Pancreas (tissue), 10 donors: ENCODE data around the gene RASAL3. TPM values are rescaled to one million over a fixed set of nuclear protein-coding genes. Genes with fewer than 3 reads are reported as not detected.

Experiments used
- ATAC-seq, 4 donors: fragments of 200-7000 bp; cut with Tn5 transposase; one replicate each; pipeline versions ENCODE4 v1.8.0 to v1.9.1; 2020; ENCODE audit warnings: mild to moderate bottlenecking in 4 of 4, moderate library complexity in 4 of 4
- DNase-seq, 6 donors: peaks; one replicate each; pipeline ENCODE4 v3.0.0-alpha.2; 2020
- FAIRE-seq: peaks from 2 replicates; lab custom pipeline; 2012; peaks lifted over from hg19 to GRCh38; lab: Jason Lieb, UNC
- H3K27ac ChIP-seq, 4 donors: fragments of 200-600 bp; sonication (generic); 1 replicate in 3 of 4; 2 replicates in 1 of 4; pipeline versions ENCODE4 v1.5.0 to v1.8.0; 2020
- H3K27me3 ChIP-seq, 4 donors: fragments of 200-600 bp; one replicate each; pipeline ENCODE4 v1.8.0; 2021
- H3K36me3 ChIP-seq, 3 donors: fragments of 200-600 bp; sonication (generic) in 1 of 3; one replicate each; pipeline versions ENCODE4 v1.5.0 to v1.8.0; 2020 to 2021
- H3K4me1 ChIP-seq, 3 donors: fragments of 200-600 bp; one replicate each; pipeline ENCODE4 v1.8.0; 2021
- H3K4me3 ChIP-seq, 4 donors: fragments of 200-600 bp; sonication (generic) in 2 of 4; one replicate each; pipeline versions ENCODE4 v1.5.0 to v1.8.0; 2020 to 2021
- H3K9me3 ChIP-seq, 4 donors: fragments of 200-600 bp; one replicate each; pipeline ENCODE4 v1.8.0; 2021
- CTCF ChIP-seq, 4 donors: fragments of 200-600 bp; sonication (generic) in 3 of 4; IDR thresholded peaks; one replicate each; pipeline versions ENCODE4 v1.5.0 to v1.8.0; 2021; ENCODE audit warnings: antibody characterized with exemption in 4 of 4
- WGBS, 2 donors: extraction: QIAGEN DNeasy Blood & Tissue Kit; methylation state at CpG; one replicate each; pipeline ENCODE4 v1.1.7; 2013; 5-methylcytosine and 5-hydroxymethylcytosine counted together
- intact Hi-C, 3 donors: fragments of 100-400 bp; cut with DNase I; formaldehyde crosslinking; loops; one replicate each; pipeline versions ENCODE4 v1.11.1 to v1.14.2; 2022
- polyA plus RNA-seq, 2 donors: library from polyadenylated mRNA; stranded (reverse); fragments of 200-250 nt; gene quantifications; one replicate each; pipeline ENCODE4 v1.2.3, GENCODE V29; 2013
- total RNA-seq, 6 donors: library from RNA; stranded (reverse); fragmentation: NEBNext Ultra II Directional in 4 of 6; extraction: Animal tissue kit (Norgen Biotek cat#: 25700) in 4 of 6; gene quantifications; one replicate each; pipeline versions ENCODE4 v1.2.1 to v1.2.4, GENCODE V29; 2021 to 2023
- donor health status: healthy with polysubstance abuse.
- donor health status: DM: no; HTN: no; CAD: no; lungs with moderate emphysema.
- donor health status: DM: no; HTN: no; CAD: no.
- donor health status: control.
- donor health status: control.
- donor health status: Bipolar disorder and iron deficiency.
- donor health status: DM: yes; HTN: yes; CAD: no.
- donor health status: DM: no; HTN: no; CAD: no.
- donor health status: DM: no; HTN: no; CAD: no.
- donor health status: DM: yes; HTN: yes; CAD: no.

The RASAL3 gene
- total and polyA plus RNA-seq, 8 donors: 0.83 to 7.5 (median 1.7) TPM

- FAIRE-seq (no peak), ATAC-seq (peak in 3 of 4 donors; percentile 4 to 51 (median 8)), DNase-seq (peak in 3 of 6 donors; percentile 37 to 74 (median 44))
- peak overlapping the region in 1 of 4 donors; percentile 39 for H3K4me3 ChIP-seq
- H3K9me3 ChIP-seq: no peaks in the 10 kb centered on the region
- no peak overlapping the region for H3K27ac ChIP-seq
- H3K27me3 ChIP-seq: peaks cover 0 to 12% (median 0%) of the 10 kb centered on the region in 4 donors
- WGBS, 2 donors: 7 to 10% methylated on average over 80 to 86 of the region's 86 CpGs
- intact Hi-C loops: no loop called here
- H3K36me3 ChIP-seq: no peaks in the 10 kb centered on the region
- TF ChIP-seq CTCF (IDR thresholded peaks at IDR 0.05): no peak
- H3K4me1 ChIP-seq: peaks cover 0 to 14% (median 11%) of the 10 kb centered on the region in 3 donors
These were observed 7.3 kb downstream of the RASAL3 start for GRCh38 chr19:15456871-15457700.

GRCh38 chr19:15456441-15456840 is 7.9 kb downstream of the RASAL3 start:
- peak overlapping the region in 1 of 4 donors; percentile 39 for H3K4me3 ChIP-seq
- ATAC-seq: no peak
- peaks cover 0 to 14% (median 11%) of the 10 kb centered on the region in 3 donors for H3K4me1 ChIP-seq

GRCh38 chr19:15455996-15456395 is 8.3 kb downstream of the RASAL3 start:
- no peak overlapping the region for H3K27ac ChIP-seq
- no peaks in the 10 kb centered on the region for H3K36me3 ChIP-seq
- no peak overlapping the region for H3K4me3 ChIP-seq
- 78 to 85% methylated on average over 9 of the region's 9 CpGs for WGBS, 2 donors
- intact Hi-C loops: no loop called here
- TF ChIP-seq CTCF (IDR thresholded peaks at IDR 0.05): no peak
- FAIRE-seq (no peak), DNase-seq (no peak), ATAC-seq (no peak)
- peaks cover 0 to 12% (median 0%) of the 10 kb centered on the region in 4 donors for H3K27me3 ChIP-seq
- H3K9me3 ChIP-seq: no peaks in the 10 kb centered on the region
- peaks cover 0 to 14% (median 11%) of the 10 kb centered on the region in 3 donors for H3K4me1 ChIP-seq

More at GRCh38 chr19:15456441-15456840, 7.9 kb downstream of the RASAL3 start:
- H3K27ac ChIP-seq: no peak overlapping the region
- peaks cover 0 to 12% (median 0%) of the 10 kb centered on the region in 4 donors for H3K27me3 ChIP-seq
- TF ChIP-seq CTCF (IDR thresholded peaks at IDR 0.05): no peak
- intact Hi-C loops: no loop called here
- no peaks in the 10 kb centered on the region for H3K9me3 ChIP-seq
- FAIRE-seq: no peak
- DNase-seq: peak in 1 of 6 donors; percentile 47
- 34 to 36% methylated on average over 14 of the region's 14 CpGs for WGBS, 2 donors
- H3K36me3 ChIP-seq: no peaks in the 10 kb centered on the region

GRCh38 chr19:15453906-15454860 is 10.2 kb downstream of the RASAL3 start:
- FAIRE-seq (no peak), ATAC-seq (no peak), DNase-seq (peak in 5 of 6 donors; percentile 40 to 85 (median 67))
- no peaks in the 10 kb centered on the region for H3K9me3 ChIP-seq
- no peak overlapping the region for H3K4me3 ChIP-seq
- peak in 1 of 4 donors; percentile 10 for TF ChIP-seq CTCF (IDR thresholded peaks at IDR 0.05)
- 45 to 50% methylated on average over 17 of the region's 17 CpGs for WGBS, 2 donors
- H3K27me3 ChIP-seq: peaks cover 0 to 12% (median 0%) of the 10 kb centered on the region in 4 donors
- intact Hi-C loops: no loop called here
- no peaks in the 10 kb centered on the region for H3K36me3 ChIP-seq
- no peak overlapping the region for H3K27ac ChIP-seq
- H3K4me1 ChIP-seq: peaks cover 0 to 14% (median 11%) of the 10 kb centered on the region in 3 donors
